ENCODE data around the gene CCDC191.
A peak's percentile ranks its signal among the peaks of the same experiment; 100 is the strongest.

CCDC191 gene

DNA sequence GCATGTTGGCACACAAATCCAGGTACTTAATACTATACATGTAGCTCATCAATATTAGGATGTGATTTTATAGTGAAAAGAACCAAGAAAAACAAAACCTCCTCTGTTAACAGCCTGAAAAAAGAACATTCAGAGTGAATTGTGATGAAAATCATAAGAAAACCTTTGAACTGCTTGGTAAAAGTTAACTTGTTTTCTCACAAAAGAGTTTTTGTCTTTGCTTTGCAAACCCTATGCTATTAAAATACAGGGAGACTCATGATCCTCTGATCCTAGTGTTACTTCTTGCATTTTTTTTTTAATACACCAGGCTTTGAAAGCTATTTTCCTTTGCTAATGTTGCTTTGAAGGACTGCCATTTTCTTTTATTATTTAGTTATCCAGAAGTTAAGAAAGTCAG lies 23.9 kb upstream of the CCDC191 start:
- peaks cover 72% of the 10 kb centered on the region for H3K36me3 ChIP-seq (replicated peaks)
- H3K9me3 ChIP-seq = no peaks in the 10 kb centered on the region
- H3K4me3 ChIP-seq = no peak overlapping the region
- no peak for DNase-seq (ENCODE audit: low spot score in 2 of 2)
- no peaks in the 10 kb centered on the region for H3K4me1 ChIP-seq
- no peaks in the 10 kb centered on the region for H3K27me3 ChIP-seq (ENCODE audit: low read depth)
- in situ Hi-C loops (cut with MboI; ENCODE audit: low sequenced_read_pairs) = no loop called here

DNA sequence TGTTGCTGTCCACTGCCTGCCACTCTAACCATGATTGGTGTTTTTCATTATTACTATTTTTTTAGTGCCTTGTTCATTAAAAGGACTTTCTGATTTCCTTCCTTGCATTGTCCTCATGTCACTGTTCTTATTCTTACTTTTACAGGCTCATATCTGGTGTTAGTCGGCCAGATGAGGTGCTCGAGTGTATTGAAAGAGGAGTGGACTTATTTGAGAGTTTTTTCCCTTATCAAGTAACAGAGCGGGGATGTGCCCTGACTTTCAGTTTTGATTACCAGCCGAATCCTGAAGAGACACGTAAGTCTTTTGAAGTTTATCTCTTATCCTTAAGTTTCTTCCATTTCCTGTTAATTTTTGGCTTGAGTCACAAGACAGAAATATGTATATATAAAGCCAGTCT lies 23.4 kb upstream of the CCDC191 start:
- Histone ChIP-seq H3K4me3 (no peak overlapping the region), H3K36me3 (replicated peaks) (peaks cover 75% of the 10 kb centered on the region), H3K9me3 (no peaks in the 10 kb centered on the region), H3K4me1 (no peaks in the 10 kb centered on the region), H3K27me3 (ENCODE audit: low read depth) (no peaks in the 10 kb centered on the region)
- no peak for DNase-seq (ENCODE audit: low spot score in 2 of 2)
- in situ Hi-C loops (cut with MboI; ENCODE audit: low sequenced_read_pairs) = no loop called here

- in situ Hi-C loops (cut with MboI; ENCODE audit: low sequenced_read_pairs) = no loop called here
- H3K36me3 ChIP-seq (replicated peaks) = peaks cover 77% of the 10 kb centered on the region
- H3K4me1 ChIP-seq = no peaks in the 10 kb centered on the region
- no peaks in the 10 kb centered on the region for H3K27me3 ChIP-seq (ENCODE audit: low read depth)
- no peak for DNase-seq (ENCODE audit: low spot score in 2 of 2)
- no peak overlapping the region for H3K4me3 ChIP-seq
- no peaks in the 10 kb centered on the region for H3K9me3 ChIP-seq
Measured at GRCh38 chr3:114078126-114078525, 21.8 kb upstream of the CCDC191 start.

DNA sequence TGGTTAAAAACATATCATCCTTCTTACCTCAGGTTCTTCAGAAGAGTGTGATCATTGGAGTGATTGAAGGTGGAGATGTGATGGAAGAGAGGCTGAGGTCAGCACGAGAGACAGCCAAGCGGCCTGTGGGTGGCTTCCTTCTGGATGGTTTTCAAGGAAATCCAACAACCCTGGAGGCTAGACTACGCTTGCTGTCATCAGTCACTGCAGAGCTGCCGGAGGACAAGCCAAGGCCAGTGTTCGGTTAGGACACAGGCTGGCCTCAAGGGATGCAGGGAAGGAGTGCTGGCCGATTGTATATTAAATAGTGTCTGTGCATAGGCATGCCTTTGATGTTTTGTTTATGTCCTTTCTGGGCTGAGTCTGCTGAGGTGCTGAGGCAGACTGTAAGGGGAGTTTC lies 20.4 kb upstream of the CCDC191 start:
- no peak for DNase-seq (ENCODE audit: low spot score in 2 of 2)
- Histone ChIP-seq H3K27me3 (ENCODE audit: low read depth) (no peaks in the 10 kb centered on the region), H3K4me1 (no peaks in the 10 kb centered on the region), H3K9me3 (no peaks in the 10 kb centered on the region), H3K36me3 (replicated peaks) (peaks cover 75% of the 10 kb centered on the region), H3K4me3 (no peak overlapping the region)
- in situ Hi-C loops (cut with MboI; ENCODE audit: low sequenced_read_pairs) = no loop called here

DNA sequence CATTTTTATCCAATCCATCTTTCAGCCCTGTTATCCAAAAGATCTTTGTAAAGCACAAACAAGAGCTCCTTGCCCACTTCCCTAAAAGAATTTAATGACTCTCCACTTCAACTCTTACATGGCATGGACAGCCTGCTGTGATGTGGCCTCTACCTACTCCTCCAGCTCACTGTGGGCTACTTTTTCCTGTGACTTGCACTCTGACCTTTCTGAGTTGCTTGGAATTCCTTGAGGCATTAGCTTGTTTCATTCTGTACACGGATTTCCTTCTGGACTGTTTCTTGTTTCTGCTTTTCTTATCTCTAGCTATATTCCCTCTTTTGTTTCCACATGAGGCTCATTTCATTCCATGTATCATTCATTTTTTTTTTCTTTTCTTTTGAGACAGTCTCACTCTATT lies 15.5 kb upstream of the CCDC191 start:
- DNase-seq (ENCODE audit: low spot score in 2 of 2) = no peak
- Histone ChIP-seq H3K36me3 (replicated peaks) (peaks cover 83% of the 10 kb centered on the region), H3K4me3 (no peak overlapping the region), H3K27me3 (ENCODE audit: low read depth) (no peaks in the 10 kb centered on the region), H3K4me1 (no peaks in the 10 kb centered on the region), H3K9me3 (no peaks in the 10 kb centered on the region)
- in situ Hi-C loops (cut with MboI; ENCODE audit: low sequenced_read_pairs) = loop anchor here (25.0 kb wide), 1 partner anchor 234 kb away; the partner anchor contains the start of gene GRAMD1C

- Histone ChIP-seq H3K4me1 (no peaks in the 10 kb centered on the region), H3K27me3 (ENCODE audit: low read depth) (no peaks in the 10 kb centered on the region), H3K9me3 (no peaks in the 10 kb centered on the region), H3K36me3 (replicated peaks) (peaks cover 56% of the 10 kb centered on the region), H3K4me3 (no peak overlapping the region)
- in situ Hi-C loops (cut with MboI; ENCODE audit: low sequenced_read_pairs) = loop anchor here (25.0 kb wide), 1 partner anchor 231 kb away; the partner anchor contains the start of gene GRAMD1C
- no peak for DNase-seq (ENCODE audit: low spot score in 2 of 2)
Measured at GRCh38 chr3:114068336-114068735, 12.0 kb upstream of the CCDC191 start.

GRCh38 chr3:114067804-114068203 lies 11.5 kb upstream of the CCDC191 start:
- Histone ChIP-seq H3K9me3 (no peaks in the 10 kb centered on the region), H3K36me3 (replicated peaks) (peaks cover 52% of the 10 kb centered on the region), H3K27me3 (ENCODE audit: low read depth) (no peaks in the 10 kb centered on the region), H3K4me3 (no peak overlapping the region), H3K4me1 (no peaks in the 10 kb centered on the region)
- in situ Hi-C loops (cut with MboI; ENCODE audit: low sequenced_read_pairs) = loop anchor here (25.0 kb wide), 1 partner anchor 231 kb away; the partner anchor contains the start of gene GRAMD1C
- DNase-seq (ENCODE audit: low spot score in 2 of 2) = no peak

DNA sequence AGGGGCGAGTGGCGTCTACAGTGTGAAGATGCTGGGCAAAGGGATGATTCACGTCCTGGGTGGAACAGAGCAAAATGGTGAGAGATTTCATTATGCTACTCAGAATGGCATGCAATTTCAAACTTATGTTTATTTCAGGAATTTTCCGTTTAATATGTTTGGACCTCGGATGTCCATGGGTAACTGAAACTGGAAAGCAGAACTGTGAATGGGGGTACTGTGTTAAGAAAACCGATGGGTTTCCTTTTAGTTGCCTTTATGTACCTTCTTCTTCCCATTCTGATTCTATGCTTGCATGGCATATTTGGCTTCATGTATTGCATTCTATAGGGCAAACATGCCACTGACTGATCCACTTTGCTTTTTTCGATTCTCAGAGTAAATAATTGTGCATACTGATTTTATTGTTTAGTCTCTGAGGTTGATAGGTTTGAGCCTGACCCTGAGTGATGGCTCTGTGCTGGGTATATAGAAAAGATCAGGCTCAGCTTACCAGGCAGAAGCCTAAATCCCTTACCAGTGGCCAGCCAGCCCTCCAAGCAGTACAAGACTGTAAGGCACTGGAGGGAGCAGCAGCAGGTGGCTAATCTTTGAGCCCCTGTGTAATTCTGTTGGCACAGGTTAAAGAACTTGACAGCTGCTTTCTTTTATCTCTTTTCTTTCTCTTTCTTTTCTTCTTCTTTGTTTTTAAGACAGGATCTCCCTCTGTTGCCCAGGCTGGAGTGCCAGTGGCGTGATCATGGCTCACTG lies 4.8 kb upstream of the CCDC191 start:
- in situ Hi-C loops (cut with MboI; ENCODE audit: low sequenced_read_pairs) = loop anchor here (25.0 kb wide), 1 partner anchor 224 kb away; the partner anchor contains the start of gene GRAMD1C
- Histone ChIP-seq H3K9me3 (no peaks in the 10 kb centered on the region), H3K4me1 (peaks cover 8% of the 10 kb centered on the region), H3K4me3 (no peak overlapping the region), H3K36me3 (replicated peaks) (peaks cover 5% of the 10 kb centered on the region), H3K27me3 (ENCODE audit: low read depth) (no peaks in the 10 kb centered on the region)
- DNase-seq (ENCODE audit: low spot score in 2 of 2) = no peak

- no peak for DNase-seq (ENCODE audit: low spot score in 2 of 2)
Measured at GRCh38 chr3:114058646-114059045, 2.3 kb upstream of the CCDC191 start.

GRCh38 chr3:114057011-114057347 lies 653 bp upstream of the CCDC191 start:
- H3K9me3 ChIP-seq = no peaks in the 10 kb centered on the region
- peak in 1 of 2 experiments; percentile 11 for DNase-seq (ENCODE audit: low spot score in 2 of 2)
- in situ Hi-C loops (cut with MboI; ENCODE audit: low sequenced_read_pairs) = loop anchor here (25.0 kb wide), 1 partner anchor 220 kb away; the partner anchor contains the start of gene GRAMD1C

More at GRCh38 chr3:114058646-114059045, 2.3 kb upstream of the CCDC191 start:
- Histone ChIP-seq H3K4me1 (peaks cover 8% of the 10 kb centered on the region), H3K36me3 (replicated peaks) (peaks cover 5% of the 10 kb centered on the region), H3K9me3 (no peaks in the 10 kb centered on the region), H3K4me3 (no peak overlapping the region), H3K27me3 (ENCODE audit: low read depth) (no peaks in the 10 kb centered on the region)
- in situ Hi-C loops (cut with MboI; ENCODE audit: low sequenced_read_pairs) = loop anchor here (25.0 kb wide), 1 partner anchor 221 kb away; the partner anchor contains the start of gene GRAMD1C

GRCh38 chr3:114052216-114052615 lies 4.1 kb downstream of the CCDC191 start:
- Histone ChIP-seq H3K36me3 (replicated peaks) (no peaks in the 10 kb centered on the region), H3K4me3 (no peak overlapping the region), H3K9me3 (no peaks in the 10 kb centered on the region), H3K4me1 (no peaks in the 10 kb centered on the region), H3K27me3 (ENCODE audit: low read depth) (no peaks in the 10 kb centered on the region)
- no peak for DNase-seq (ENCODE audit: low spot score in 2 of 2)
- in situ Hi-C loops (cut with MboI; ENCODE audit: low sequenced_read_pairs) = loop anchor here (25.0 kb wide), 1 partner anchor 215 kb away; the partner anchor contains the start of gene GRAMD1C

More at GRCh38 chr3:114057011-114057347, 653 bp upstream of the CCDC191 start:
- Histone ChIP-seq H3K4me1 (peaks cover 6% of the 10 kb centered on the region; the same call in 1 of the 2 replicates), H3K4me3 (peak overlapping the region; percentile 70), H3K36me3 (replicated peaks) (peaks cover 5% of the 10 kb centered on the region), H3K27me3 (ENCODE audit: low read depth) (no peaks in the 10 kb centered on the region)

- Histone ChIP-seq H3K27me3 (ENCODE audit: low read depth) (peaks cover 6% of the 10 kb centered on the region; the same call in 1 of the 2 replicates), H3K36me3 (replicated peaks) (no peaks in the 10 kb centered on the region), H3K4me1 (no peaks in the 10 kb centered on the region), H3K4me3 (no peak overlapping the region), H3K9me3 (no peaks in the 10 kb centered on the region)
- no peak for DNase-seq (ENCODE audit: low spot score in 2 of 2)
- in situ Hi-C loops (cut with MboI; ENCODE audit: low sequenced_read_pairs) = no loop called here
Measured at GRCh38 chr3:114043205-114043604, 13.1 kb downstream of the CCDC191 start.

DNA sequence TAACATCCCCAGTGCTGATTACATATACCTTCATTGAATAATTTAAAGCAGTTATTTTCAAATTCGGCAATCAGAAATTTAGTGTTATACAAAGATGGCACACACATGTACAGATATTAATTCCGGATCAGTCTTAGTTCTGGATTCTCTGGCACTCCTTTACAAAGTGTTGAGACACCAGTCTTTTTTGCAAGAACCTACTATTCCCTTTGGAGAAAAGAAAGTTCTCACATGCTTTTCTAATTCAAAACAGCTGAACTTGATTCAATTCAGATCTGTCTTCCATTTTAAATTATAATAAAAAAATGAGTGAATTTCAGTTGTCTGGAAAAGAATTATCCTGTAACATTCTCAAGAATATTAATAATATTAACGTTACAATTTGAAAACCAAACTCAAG lies 20.4 kb downstream of the CCDC191 start:
- DNase-seq (ENCODE audit: low spot score in 2 of 2) = no peak
- no peaks in the 10 kb centered on the region for H3K9me3 ChIP-seq
- H3K4me3 ChIP-seq = no peak overlapping the region
- H3K4me1 ChIP-seq = no peaks in the 10 kb centered on the region
- in situ Hi-C loops (cut with MboI; ENCODE audit: low sequenced_read_pairs) = no loop called here
- no peaks in the 10 kb centered on the region for H3K36me3 ChIP-seq (replicated peaks)
- H3K27me3 ChIP-seq (ENCODE audit: low read depth) = no peaks in the 10 kb centered on the region

- DNase-seq (ENCODE audit: low spot score in 2 of 2) = no peak
- H3K4me3 ChIP-seq = no peak overlapping the region
- H3K27me3 ChIP-seq (ENCODE audit: low read depth) = no peaks in the 10 kb centered on the region
- no peaks in the 10 kb centered on the region for H3K9me3 ChIP-seq
- in situ Hi-C loops (cut with MboI; ENCODE audit: low sequenced_read_pairs) = no loop called here
- H3K4me1 ChIP-seq = no peaks in the 10 kb centered on the region
- no peaks in the 10 kb centered on the region for H3K36me3 ChIP-seq (replicated peaks)
Measured at GRCh38 chr3:114034787-114035545, 21.4 kb downstream of the CCDC191 start.

Measured in HAP-1 (cell line).